Transverse colon (tissue), 4 donors: ENCODE measurements around the gene RSRC1. TPM values are rescaled to one million over a fixed set of nuclear protein-coding genes. Genes with fewer than 3 reads are reported as not detected.
A peak's percentile ranks its signal among the peaks of the same experiment; 100 is the strongest.

Experiments used
- DNase-seq: peaks from one replicate; pipeline ENCODE4 v3.0.0-alpha.2; 2019
- H3K27ac ChIP-seq, 4 donors: fragments of 200-600 bp; sonication (generic); 2 replicates each; pipeline ENCODE4 v1.5.1; 2016 to 2018; ENCODE audit warnings: inconsistent platforms in 4 of 4
- H3K27me3 ChIP-seq: fragments of 200-600 bp; sonication (generic); 2 replicates; pipeline ENCODE4 v1.5.1; 2017; ENCODE audit warnings: inconsistent platforms
- H3K36me3 ChIP-seq, 4 donors: fragments of 200-600 bp; sonication (generic); 2 replicates each; pipeline ENCODE4 v1.5.1; 2017 to 2019; ENCODE audit warnings: inconsistent platforms in 4 of 4
- H3K4me1 ChIP-seq, 4 donors: fragments of 200-600 bp; sonication (generic); 2 replicates each; pipeline ENCODE4 v1.5.1; 2017 to 2020; ENCODE audit warnings: inconsistent platforms in 4 of 4
- H3K4me3 ChIP-seq, 4 donors: fragments of 200-600 bp; sonication (generic); 1 replicate in 1 of 4; 2 replicates in 3 of 4; pipeline versions ENCODE4 v1.5.1 to v1.6.1; 2017 to 2019; ENCODE audit warnings: inconsistent platforms in 4 of 4
- H3K9me3 ChIP-seq, 2 donors: fragments of 200-600 bp; sonication (generic); 2 replicates each; pipeline ENCODE4 v1.5.1; 2017 to 2019; ENCODE audit warnings: inconsistent platforms in 2 of 2
- EP300 ChIP-seq: sonication (generic); formaldehyde crosslinking; IDR thresholded peaks from one replicate; pipeline ENCODE4 v1.6.1; 2017; ENCODE audit warnings: antibody characterized with exemption, low read depth
- POLR2A ChIP-seq: fragments of 450-650 bp; IDR thresholded peaks from one replicate; pipeline ENCODE4 v1.6.1; 2016; ENCODE audit warnings: antibody characterized with exemption, mild to moderate bottlenecking, moderate library complexity
- POLR2AphosphoS5 ChIP-seq, 3 donors: sonication (generic); formaldehyde crosslinking; IDR thresholded peaks; one replicate each; pipeline ENCODE4 v1.6.1; 2016; ENCODE audit warnings: antibody characterized with exemption in 3 of 3
- WGBS, 2 donors: methylation state at CpG; one replicate each; pipeline ENCODE4 v1.1.5; 2018; ENCODE audit warnings: low coverage in 1 of 2; 5-methylcytosine and 5-hydroxymethylcytosine counted together
- in situ Hi-C, 4 donors: fragments of 200-750 bp; cut with MboI; loops; one replicate each; pipeline versions ENCODE4 v1.15.0 to v1.15.1; 2017; ENCODE audit warnings: low sequenced_read_pairs in 3 of 4, low pct_ligation_motif_present in 1 of 4, low pct_unique_long_range_greater_than_20kb in 1 of 4
- intact Hi-C: fragments of 100-400 bp; cut with DNase I; formaldehyde crosslinking; loops from one replicate; pipeline ENCODE4 v1.15.1; 2023; ENCODE audit warnings: low total_unique reads
- total RNA-seq, 4 donors: library from RNA; depleted of rRNA; stranded (reverse); fragments of >200 nt; gene quantifications; one replicate each; pipeline ENCODE4 v1.1.0, GENCODE V29; 2016
- TF ChIP-seq, protein P1 (sequence below), 5 experiments: fragments of 200-600 bp in 3 of 5; fragments of 450-650 bp in 2 of 5; sonication (generic) in 3 of 5; IDR thresholded peaks; 1 replicate in 2 of 5; 2 replicates in 3 of 5; pipeline ENCODE4 v1.5.1; 2016 to 2017; ENCODE audit warnings: antibody characterized with exemption in 5 of 5, inconsistent platforms in 3 of 5, mild to moderate bottlenecking in 2 of 5, moderate library complexity in 1 of 5

Gene RSRC1
- total RNA-seq, 4 donors from 2014 or later: 5.6 to 65.1 (median 37.1) TPM

DNA sequence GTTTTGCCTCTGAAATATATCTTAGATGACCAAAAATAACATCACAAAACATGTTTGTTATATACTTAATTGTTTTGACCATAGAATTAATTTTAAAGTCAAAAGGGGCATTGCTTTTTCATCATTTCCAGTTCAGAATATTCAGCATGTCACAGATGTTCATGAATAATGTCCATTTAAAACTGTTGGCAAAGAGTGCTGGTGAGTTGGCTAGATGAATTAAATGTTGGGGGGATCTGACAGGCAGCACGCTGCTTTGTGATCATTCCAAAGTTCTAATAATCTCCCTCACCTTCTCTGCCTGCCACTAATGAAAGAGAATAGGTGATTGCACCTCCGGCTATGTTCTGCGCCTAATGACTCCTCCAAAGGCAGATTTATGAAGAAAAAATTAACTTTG, 321.9 kb downstream of the RSRC1 start:
- WGBS, 2 donors: 96 to 100% methylated on average over 1 to 3 of the region's 3 CpGs
- H3K9me3 ChIP-seq: no peaks in the 10 kb centered on the region
- no peak overlapping the region for H3K4me3 ChIP-seq
- no peak for DNase-seq
- intact Hi-C loops: no loop called here
- H3K36me3 ChIP-seq: no peaks in the 10 kb centered on the region
- in situ Hi-C loops: loop anchor here (10.0 to 25.0 kb wide), 4 partner anchors 567 to 820 kb away; no protein-coding TSS in a partner anchor
- H3K27ac ChIP-seq: no peak overlapping the region
- H3K4me1 ChIP-seq: no peaks in the 10 kb centered on the region
- TF ChIP-seq, protein P1, sequence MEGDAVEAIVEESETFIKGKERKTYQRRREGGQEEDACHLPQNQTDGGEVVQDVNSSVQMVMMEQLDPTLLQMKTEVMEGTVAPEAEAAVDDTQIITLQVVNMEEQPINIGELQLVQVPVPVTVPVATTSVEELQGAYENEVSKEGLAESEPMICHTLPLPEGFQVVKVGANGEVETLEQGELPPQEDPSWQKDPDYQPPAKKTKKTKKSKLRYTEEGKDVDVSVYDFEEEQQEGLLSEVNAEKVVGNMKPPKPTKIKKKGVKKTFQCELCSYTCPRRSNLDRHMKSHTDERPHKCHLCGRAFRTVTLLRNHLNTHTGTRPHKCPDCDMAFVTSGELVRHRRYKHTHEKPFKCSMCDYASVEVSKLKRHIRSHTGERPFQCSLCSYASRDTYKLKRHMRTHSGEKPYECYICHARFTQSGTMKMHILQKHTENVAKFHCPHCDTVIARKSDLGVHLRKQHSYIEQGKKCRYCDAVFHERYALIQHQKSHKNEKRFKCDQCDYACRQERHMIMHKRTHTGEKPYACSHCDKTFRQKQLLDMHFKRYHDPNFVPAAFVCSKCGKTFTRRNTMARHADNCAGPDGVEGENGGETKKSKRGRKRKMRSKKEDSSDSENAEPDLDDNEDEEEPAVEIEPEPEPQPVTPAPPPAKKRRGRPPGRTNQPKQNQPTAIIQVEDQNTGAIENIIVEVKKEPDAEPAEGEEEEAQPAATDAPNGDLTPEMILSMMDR (IDR thresholded peaks at IDR 0.05): no peak
- TF ChIP-seq EP300: no peak
- no peak for TF ChIP-seq POLR2AphosphoS5 (IDR thresholded peaks at IDR 0.05)
- TF ChIP-seq POLR2A: no peak
- H3K27me3 ChIP-seq: no peaks in the 10 kb centered on the region

DNA sequence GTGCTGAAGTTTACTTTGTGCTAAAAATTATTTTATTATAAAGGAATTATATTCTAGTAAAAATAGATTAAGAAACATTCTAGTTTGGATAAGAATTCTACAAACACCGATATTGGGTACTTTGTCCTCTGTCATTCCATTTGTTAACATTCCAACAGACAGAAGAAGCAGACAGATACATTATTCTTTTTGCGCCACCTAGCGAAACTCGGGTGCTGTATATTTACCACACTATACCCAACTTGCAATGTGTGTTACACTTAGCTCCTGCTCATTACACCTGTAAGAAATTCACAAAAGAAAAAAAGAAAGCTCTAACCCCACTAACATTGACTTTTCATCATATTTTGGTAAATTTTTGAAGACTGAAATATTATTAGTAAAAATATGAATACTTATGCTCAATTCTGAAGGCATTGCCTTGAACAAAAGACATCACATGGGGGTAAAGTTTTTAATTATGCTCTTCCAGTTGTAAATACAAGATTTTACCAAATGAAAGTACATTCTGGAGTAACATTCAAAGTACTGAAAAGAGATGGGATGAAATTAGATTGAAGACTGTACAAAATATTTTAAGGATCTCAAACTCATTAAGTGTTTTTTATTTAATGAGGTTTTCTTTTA, 324.6 kb downstream of the RSRC1 start:
- DNase-seq: peak; percentile 55
- Histone ChIP-seq H3K4me3 (no peak overlapping the region), H3K4me1 (no peaks in the 10 kb centered on the region), H3K36me3 (no peaks in the 10 kb centered on the region), H3K9me3 (no peaks in the 10 kb centered on the region), H3K27me3 (no peaks in the 10 kb centered on the region), H3K27ac (no peak overlapping the region)
- intact Hi-C loops: loop anchor here (5.0 kb wide), 1 partner anchor 817 kb away; no protein-coding TSS in a partner anchor
- 0 to 1% methylated on average over 4 of the region's 4 CpGs for whole genome bisulfite sequencing, 2 donors
- TF ChIP-seq, protein P1 (IDR thresholded peaks at IDR 0.05): peak; percentile 61 to 72 (median 67)
- TF ChIP-seq POLR2AphosphoS5 (IDR thresholded peaks at IDR 0.05) (no peak), POLR2A (no peak)
- in situ Hi-C loops: loop anchor here (10.0 to 25.0 kb wide), 4 partner anchors 570 to 822 kb away; no protein-coding TSS in a partner anchor

DNA sequence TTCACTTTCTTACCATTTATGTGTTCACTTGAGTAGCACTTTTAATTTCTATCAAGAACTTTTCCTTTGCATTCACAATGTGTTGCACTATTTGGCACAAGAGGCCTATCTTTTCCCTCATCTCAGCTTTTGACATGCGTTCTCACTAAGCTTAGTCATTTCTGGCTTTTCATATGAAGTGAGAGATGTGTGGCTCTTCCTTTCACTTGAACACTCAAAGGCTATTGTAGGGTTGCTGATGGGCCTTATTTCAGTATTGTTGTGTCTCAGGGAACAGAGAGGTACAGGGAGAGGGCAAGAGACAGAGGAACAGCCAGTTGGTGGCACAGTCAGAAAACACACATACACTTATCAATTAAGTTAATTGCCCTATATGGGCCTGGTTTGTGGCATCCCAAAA, 333.7 kb downstream of the RSRC1 start:
- intact Hi-C loops: no loop called here

DNA sequence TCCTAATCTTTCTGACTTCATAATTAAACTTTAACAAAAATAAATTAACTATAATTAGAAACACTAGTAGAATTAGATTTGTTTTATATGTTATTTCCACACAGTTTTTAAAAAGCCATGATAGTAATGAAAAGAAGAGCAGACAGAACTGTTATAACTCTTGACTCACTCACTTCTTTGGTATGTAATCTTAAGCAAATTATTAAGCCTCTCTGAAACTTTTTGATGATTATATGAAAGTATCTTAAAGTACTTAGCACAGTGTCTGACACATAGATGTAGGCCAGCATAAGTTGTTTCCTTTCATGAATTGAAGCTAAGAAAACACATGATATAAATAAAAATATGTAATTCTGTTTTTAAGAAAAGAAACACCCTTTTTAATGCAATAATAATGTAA, 337.5 kb downstream of the RSRC1 start:
- Histone ChIP-seq H3K4me3 (no peak overlapping the region), H3K36me3 (no peaks in the 10 kb centered on the region), H3K27me3 (no peaks in the 10 kb centered on the region), H3K27ac (no peak overlapping the region), H3K9me3 (no peaks in the 10 kb centered on the region), H3K4me1 (no peaks in the 10 kb centered on the region)
- no peak for DNase-seq
- in situ Hi-C loops: loop anchor here in 3 of 4 donors (25.0 kb wide), 2 partner anchors 585 to 835 kb away; no protein-coding TSS in a partner anchor
- TF ChIP-seq POLR2A: no peak
- no peak for TF ChIP-seq POLR2AphosphoS5 (IDR thresholded peaks at IDR 0.05)
- TF ChIP-seq EP300: no peak
- TF ChIP-seq, protein P1 (IDR thresholded peaks at IDR 0.05): no peak
- intact Hi-C loops: no loop called here

More for the DNA sequence above, 333.7 kb downstream of the RSRC1 start:
- H3K27ac ChIP-seq: no peak overlapping the region
- no peak for DNase-seq
- no peak for TF ChIP-seq POLR2A
- no peak for TF ChIP-seq POLR2AphosphoS5 (IDR thresholded peaks at IDR 0.05)
- TF ChIP-seq, protein P1 (IDR thresholded peaks at IDR 0.05): no peak
- no peak for TF ChIP-seq EP300
- no peaks in the 10 kb centered on the region for H3K4me1 ChIP-seq
- no peak overlapping the region for H3K4me3 ChIP-seq
- no peaks in the 10 kb centered on the region for H3K9me3 ChIP-seq
- 81 to 83% methylated on average over 1 of the region's 1 CpG for WGBS, 2 donors
- no peaks in the 10 kb centered on the region for H3K36me3 ChIP-seq
- H3K27me3 ChIP-seq: no peaks in the 10 kb centered on the region
- in situ Hi-C loops: loop anchor here in 3 of 4 donors (25.0 kb wide), 2 partner anchors 581 to 831 kb away; no protein-coding TSS in a partner anchor
